Thyroid gland (tissue), 4 donors: ENCODE measurements around the gene AATF. TPM values are rescaled to one million over a fixed set of nuclear protein-coding genes. Genes with fewer than 3 reads are reported as not detected.

ENCODE experiments used
- DNase-seq, 2 donors: peaks; one replicate each; pipeline ENCODE4 v3.0.0-alpha.2; 2019
- H3K27ac ChIP-seq, 3 donors: fragments of 200-600 bp; sonication (generic); 1 replicate in 2 of 3; 2 replicates in 1 of 3; pipeline ENCODE4 v1.5.1; 2016 to 2019; ENCODE audit warnings: mild to moderate bottlenecking in 1 of 3, moderate library complexity in 1 of 3
- H3K27me3 ChIP-seq: fragments of 200-600 bp; sonication (generic); one replicate; pipeline ENCODE4 v1.5.1; 2019
- H3K36me3 ChIP-seq, 2 donors: fragments of 200-600 bp; sonication (generic); one replicate each; pipeline ENCODE4 v1.5.1; 2016 to 2019
- H3K4me1 ChIP-seq, 2 donors: fragments of 200-600 bp; sonication (generic); one replicate each; pipeline ENCODE4 v1.5.1; 2017 to 2019
- H3K4me3 ChIP-seq, 3 donors: fragments of 200-600 bp; sonication (generic); replicated peaks in 1 of 3; 1 replicate in 2 of 3; 2 replicates in 1 of 3; pipeline ENCODE4 v1.5.1; 2016; ENCODE audit warnings: mild to moderate bottlenecking in 1 of 3
- H3K9me3 ChIP-seq: fragments of 200-600 bp; sonication (generic); one replicate; pipeline ENCODE4 v1.5.1; 2017
- CTCF ChIP-seq, 6 experiments: fragments of 200-600 bp in 3 of 6; fragments of 450-650 bp in 3 of 6; sonication (generic) in 3 of 6; IDR thresholded peaks; one replicate each; pipeline ENCODE4 v1.5.1; 2016 to 2019; ENCODE audit warnings: antibody characterized with exemption in 6 of 6, mild to moderate bottlenecking in 2 of 6, inconsistent platforms in 1 of 6, moderate library complexity in 1 of 6
- POLR2A ChIP-seq, 2 donors: fragments of 450-650 bp; IDR thresholded peaks; one replicate each; pipeline ENCODE4 v1.6.1; 2017; ENCODE audit warnings: antibody characterized with exemption in 2 of 2, mild to moderate bottlenecking in 2 of 2, moderate library complexity in 1 of 2
- WGBS, 2 donors: methylation state at CpG; one replicate each; pipeline ENCODE4 v1.1.5; 2017; 5-methylcytosine and 5-hydroxymethylcytosine counted together
- intact Hi-C: fragments of 100-400 bp; cut with DNase I; formaldehyde crosslinking; loops from one replicate; pipeline ENCODE4 v1.15.1; 2023
- total RNA-seq, 4 donors: library from RNA; depleted of rRNA; stranded (reverse); fragments of >200 nt; gene quantifications; one replicate each; pipeline ENCODE4 v1.2.3, GENCODE V29; 2016

The AATF gene
- total RNA-seq, 4 donors from 2014 or later, result 28.5 to 38.9 (median 32.4) TPM

- TF ChIP-seq CTCF (IDR thresholded peaks at IDR 0.05) (no peak), POLR2A (IDR thresholded peaks at IDR 0.05) (no peak)
- H3K4me3 ChIP-seq, result no peak overlapping the region
- DNase-seq, result no peak
- peaks cover 4% of the 10 kb centered on the region for H3K27me3 ChIP-seq
- intact Hi-C loops, result no loop called here
- H3K4me1 ChIP-seq, result no peaks in the 10 kb centered on the region
- H3K9me3 ChIP-seq, result no peaks in the 10 kb centered on the region
- no peaks in the 10 kb centered on the region for H3K36me3 ChIP-seq
- no peak overlapping the region for H3K27ac ChIP-seq
- WGBS, 2 donors, result 77 to 83% methylated on average over 5 of the region's 5 CpGs
Observed at GRCh38 chr17:36923814-36924221, 24.9 kb upstream of the AATF start.

GRCh38 chr17:36926226-36926625, 22.5 kb upstream of the AATF start:
- H3K4me1 ChIP-seq, result no peaks in the 10 kb centered on the region
- H3K27ac ChIP-seq, result no peak overlapping the region
- no peak for DNase-seq
- 92% methylated on average over 3 of the region's 3 CpGs for WGBS, 2 donors
- H3K4me3 ChIP-seq, result no peak overlapping the region
- intact Hi-C loops, result no loop called here
- H3K9me3 ChIP-seq, result no peaks in the 10 kb centered on the region
- no peak for TF ChIP-seq POLR2A (IDR thresholded peaks at IDR 0.05)
- no peak for TF ChIP-seq CTCF (IDR thresholded peaks at IDR 0.05)
- peaks cover 18% of the 10 kb centered on the region for H3K27me3 ChIP-seq
- no peaks in the 10 kb centered on the region for H3K36me3 ChIP-seq

- no peak for TF ChIP-seq POLR2A (IDR thresholded peaks at IDR 0.05)
- no peak for TF ChIP-seq CTCF (IDR thresholded peaks at IDR 0.05)
- peaks cover 0 to 3% of the 10 kb centered on the region in 2 donors for H3K4me1 ChIP-seq
- no peak overlapping the region for H3K27ac ChIP-seq
- no peaks in the 10 kb centered on the region for H3K36me3 ChIP-seq
- H3K27me3 ChIP-seq, result peaks cover 22% of the 10 kb centered on the region
- no peaks in the 10 kb centered on the region for H3K9me3 ChIP-seq
- intact Hi-C loops, result no loop called here
- no peak for DNase-seq
- H3K4me3 ChIP-seq, result no peak overlapping the region
- 75 to 78% methylated on average over 2 of the region's 2 CpGs for WGBS, 2 donors
Observed at GRCh38 chr17:36926701-36927100, 22.1 kb upstream of the AATF start.

GRCh38 chr17:36928471-36929345, 20.0 kb upstream of the AATF start:
- Histone ChIP-seq H3K36me3 (no peaks in the 10 kb centered on the region), H3K27ac (no peak overlapping the region), H3K4me3 (no peak overlapping the region), H3K4me1 (peaks cover 4 to 23% of the 10 kb centered on the region in 2 donors), H3K27me3 (peaks cover 38% of the 10 kb centered on the region), H3K9me3 (no peaks in the 10 kb centered on the region)
- TF ChIP-seq CTCF (IDR thresholded peaks at IDR 0.05) (no peak), POLR2A (IDR thresholded peaks at IDR 0.05) (no peak)
- intact Hi-C loops, result no loop called here
- 62 to 64% methylated on average over 13 of the region's 13 CpGs for WGBS, 2 donors
- no peak for DNase-seq

- no peak for DNase-seq
- no peaks in the 10 kb centered on the region for H3K36me3 ChIP-seq
- 50 to 60% methylated on average over 16 of the region's 16 CpGs for WGBS, 2 donors
- H3K9me3 ChIP-seq, result no peaks in the 10 kb centered on the region
- H3K27ac ChIP-seq, result no peak overlapping the region
- TF ChIP-seq POLR2A (IDR thresholded peaks at IDR 0.05) (no peak), CTCF (IDR thresholded peaks at IDR 0.05) (no peak)
- no peak overlapping the region for H3K4me3 ChIP-seq
- intact Hi-C loops, result no loop called here
- peaks cover 9 to 36% of the 10 kb centered on the region in 2 donors for H3K4me1 ChIP-seq
- peaks cover 49% of the 10 kb centered on the region for H3K27me3 ChIP-seq
Observed at GRCh38 chr17:36929851-36930582, 18.7 kb upstream of the AATF start.
